GM21786 (cell line): Measurements from ENCODE around the gene GRAMD1A.
"Not testable (repeated sequence)": the region's sequence is repeated elsewhere in the genome, so short reads cannot be mapped to it uniquely, and the experiment has no call there.

Experiments used
- ATAC-seq: cut with Tn5 transposase; IDR thresholded peaks from one replicate; pipeline ENCODE4 v1.9.1; 2021; ENCODE audit not compliant: unreplicated experiment

Gene GRAMD1A

GRCh38 chr19:34999498-35000337 lies at the start of gene GRAMD1A:
GRAMD1A (plus strand) TSS chr19:35000323; CDS start chr19:35000479, 156 bp downstream.
- peak; percentile 45 for ATAC-seq

GRCh38 chr19:34953092-34953491 lies 47.0 kb upstream of the GRAMD1A start:
- ATAC-seq, result no peak

- no peak for ATAC-seq
Measured at GRCh38 chr19:34957830-34958751, 42.0 kb upstream of the GRAMD1A start.

- no peak for ATAC-seq
Measured at GRCh38 chr19:34959021-34959420, 41.1 kb upstream of the GRAMD1A start.

- ATAC-seq, result no peak
Measured at GRCh38 chr19:34960103-34960805, 39.9 kb upstream of the GRAMD1A start.

GRCh38 chr19:34960940-34961679 lies 39.0 kb upstream of the GRAMD1A start:
- no peak for ATAC-seq

GRCh38 chr19:34961775-34962686 lies 38.1 kb upstream of the GRAMD1A start:
- ATAC-seq, result no peak

GRCh38 chr19:34962687-34963572 lies 37.2 kb upstream of the GRAMD1A start:
- ATAC-seq, result no peak

- peak; percentile 66 for ATAC-seq
Measured at GRCh38 chr19:34963573-34964406, 36.3 kb upstream of the GRAMD1A start, which contains the start of gene ZNF792. ZNF792 (minus strand) TSS chr19:34964229; CDS start chr19:34963662, 567 bp downstream.

- no peak for ATAC-seq
Measured at GRCh38 chr19:34964598-34964997, 35.5 kb upstream of the GRAMD1A start.

- not testable (repeated sequence) for ATAC-seq
Measured at GRCh38 chr19:34965505-34965904, 34.6 kb upstream of the GRAMD1A start.

GRCh38 chr19:34967551-34967950 lies 32.6 kb upstream of the GRAMD1A start:
- no peak for ATAC-seq

GRCh38 chr19:34969721-34970120 lies 30.4 kb upstream of the GRAMD1A start:
- no peak for ATAC-seq

- ATAC-seq, result not testable (repeated sequence)
Measured at GRCh38 chr19:34970185-34970780, 29.8 kb upstream of the GRAMD1A start.

- no peak for ATAC-seq
Measured at GRCh38 chr19:34972163-34972705, 27.9 kb upstream of the GRAMD1A start.

- no peak for ATAC-seq
Measured at GRCh38 chr19:34974646-34975045, 25.5 kb upstream of the GRAMD1A start.

- ATAC-seq, result no peak
Measured at GRCh38 chr19:34975056-34975455, 25.1 kb upstream of the GRAMD1A start.
